ENCODE measurements around the gene C1QTNF4.

GRCh38 chr11:47589977-47590861 is 4.0 kb downstream of the C1QTNF4 start:
- TF ChIP-seq CTCF (IDR thresholded peaks at IDR 0.05 in 4 of 5, conservative IDR thresholded peaks at IDR 0.05 in 1 of 5) (no peak), POLR2A (IDR thresholded peaks at IDR 0.05) (no peak)
